ENCODE measurements around the gene CLCN2.

DNA sequence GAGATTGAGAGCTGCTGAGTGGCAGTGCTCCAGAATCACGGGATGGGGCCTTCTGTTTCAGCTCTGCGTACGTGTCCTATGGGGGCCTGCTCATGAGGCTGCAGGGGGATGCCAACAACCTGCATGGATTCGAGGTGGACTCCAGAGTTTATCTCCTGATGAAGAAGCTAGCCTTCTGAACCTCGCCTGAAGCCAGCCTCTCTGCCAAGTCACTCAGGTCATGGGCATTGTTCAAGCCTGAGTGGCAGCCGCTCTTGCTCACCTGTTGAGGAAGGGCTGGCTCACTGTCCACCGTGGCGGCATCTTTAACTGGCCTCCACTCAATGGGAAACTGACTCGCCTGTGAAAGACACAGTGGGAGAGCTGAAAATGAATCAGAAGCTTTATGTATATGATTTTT lies 6.7 kb upstream of the CLCN2 start:
- TF ChIP-seq GATA2 (IDR thresholded peaks at IDR 0.05; ENCODE audit: low read depth, low read length) (no peak), GATA3 (IDR thresholded peaks at IDR 0.05; ENCODE audit: low read depth, low read length) (no peak)
